Caco-2 (cell line): ENCODE results near the gene WDR17. TPM values are rescaled to one million over a fixed set of nuclear protein-coding genes. Genes with fewer than 3 reads are reported as not detected.

ENCODE experiments used
- BruUV-seq: library from RNA; stranded (reverse); fragments of 400-500 nt; replicated peaks from 2 replicates; lab custom pipeline; 2021; lab: Mats Ljungman, UMichigan
- CTCF ChIA-PET: fragments of 300-600 bp; sonication (Branson Sonifier 250); formaldehyde crosslinking; loops from one replicate; lab custom pipeline; 2022; ENCODE audit warnings: antibody characterized with exemption; lab: Charles Lee
- POLR2A ChIA-PET: fragments of 300-600 bp; sonication (Branson Sonifier 250); formaldehyde crosslinking; loops from one replicate; lab custom pipeline; 2022; ENCODE audit warnings: antibody characterized with exemption; lab: Charles Lee
- DNase-seq, 2 experiments: peaks; one replicate each; pipeline versions ENCODE4 v3.0.0 to v3.0.0-alpha.2; 2020 to 2022
- H3K27me3 ChIP-seq: replicated peaks from 2 replicates; pipeline ENCODE4 v1.6.0; 2011; ENCODE audit warnings: low read length; ENCODE audit not compliant: control insufficient read depth, insufficient read depth
- H3K36me3 ChIP-seq: 2 replicates; pipeline ENCODE4 v1.5.1; 2011; ENCODE audit warnings: low read length; ENCODE audit not compliant: control insufficient read depth, insufficient read depth
- H3K4me1 ChIP-seq: fragments of 250-450 bp; sonication (Bioruptor Pico); 2 replicates; pipeline ENCODE4 v1.5.1; 2020; ENCODE audit warnings: mild to moderate bottlenecking
- H3K4me3 ChIP-seq: 2 replicates; pipeline ENCODE4 v1.5.1; 2011; ENCODE audit warnings: low read depth, mild to moderate bottlenecking, control low read depth, low read length
- H3K9me3 ChIP-seq: fragments of 250-450 bp; sonication (Bioruptor Pico); 2 replicates; pipeline ENCODE4 v1.5.1; 2020; ENCODE audit warnings: mild to moderate bottlenecking, moderate library complexity
- H3K27ac Mint-ChIP-seq: one replicate; pipeline ENCODE4 v1.8.0; 2022; ENCODE audit warnings: mixed read lengths; ENCODE audit not compliant: unreplicated experiment
- H3K27me3 Mint-ChIP-seq: one replicate; pipeline ENCODE4 v1.8.0; 2022; ENCODE audit warnings: mixed read lengths; ENCODE audit not compliant: insufficient read depth, unreplicated experiment
- H3K36me3 Mint-ChIP-seq: one replicate; pipeline ENCODE4 v1.8.0; 2022; ENCODE audit warnings: mild to moderate bottlenecking, mixed read lengths; ENCODE audit not compliant: insufficient read depth, unreplicated experiment
- H3K4me1 Mint-ChIP-seq: one replicate; pipeline ENCODE4 v1.8.0; 2022; ENCODE audit warnings: low read depth, mixed read lengths; ENCODE audit not compliant: unreplicated experiment
- H3K4me3 Mint-ChIP-seq: one replicate; pipeline ENCODE4 v1.8.0; 2022; ENCODE audit warnings: mild to moderate bottlenecking, moderate library complexity, mixed read lengths; ENCODE audit not compliant: unreplicated experiment
- H3K9me3 Mint-ChIP-seq: one replicate; pipeline ENCODE4 v1.8.0; 2022; ENCODE audit warnings: mixed read lengths; ENCODE audit not compliant: unreplicated experiment
- intact Hi-C: fragments of 100-400 bp; cut with micrococcal nuclease; formaldehyde crosslinking; loops from one replicate; pipeline ENCODE4 v1.10.0; 2022; ENCODE audit not compliant: unreplicated experiment
- total RNA-seq: library from RNA; stranded (reverse); gene quantifications from 2 replicates; pipeline ENCODE4 v1.2.3, GENCODE V29; 2022
- TF ChIP-seq, protein P1 (sequence below), 2 experiments: fragments of 200-600 bp in 1 of 2; IDR thresholded peaks; 1 replicate in 1 of 2; 2 replicates in 1 of 2; pipeline versions ENCODE4 v1.5.1 to v1.8.0; 2011 to 2022; ENCODE audit warnings: antibody characterized with exemption in 1 of 2, control low read depth in 1 of 2, inconsistent platforms in 1 of 2, low read depth in 1 of 2, low read length in 1 of 2, mild to moderate bottlenecking in 1 of 2, moderate library complexity in 1 of 2; ENCODE audit not compliant: insufficient read depth in 1 of 2, severe bottlenecking in 1 of 2, unreplicated experiment in 1 of 2

The WDR17 gene
- total RNA-seq, 1 experiment from 2014 or later: 0.52 TPM

DNA sequence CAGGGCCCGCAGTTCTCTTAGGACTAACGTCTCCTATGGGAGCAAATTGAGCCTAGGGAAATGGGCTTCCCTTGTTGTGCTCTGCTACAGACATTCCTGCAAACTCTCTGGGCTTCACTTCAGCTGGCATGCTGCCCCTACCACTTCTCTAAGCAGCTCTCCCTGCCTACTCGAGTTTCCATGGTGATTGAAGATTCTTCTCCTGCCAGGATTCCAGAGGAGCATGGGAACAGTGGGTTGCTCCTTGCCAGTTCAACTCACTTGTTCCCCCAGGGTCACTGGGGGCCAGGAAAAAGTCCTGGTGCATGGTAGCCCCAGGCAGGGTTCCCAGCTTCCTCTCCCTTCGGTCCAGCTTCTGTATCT is 21.1 kb upstream of the WDR17 start:
- Histone ChIP-seq H3K36me3 (no peaks in the 10 kb centered on the region), H3K27me3 (no peaks in the 10 kb centered on the region), H3K9me3 (no peaks in the 10 kb centered on the region), H3K4me3 (no peak overlapping the region), H3K4me1 (no peaks in the 10 kb centered on the region)
- no TSS peak for BruUV-seq
- ChIA-PET CTCF (no interaction called here), POLR2A (no interaction called here)
- Mint-ChIP-seq H3K36me3 (no peaks in the 10 kb centered on the region), H3K27ac (no peak overlapping the region), H3K4me3 (no peak overlapping the region), H3K9me3 (no peaks in the 10 kb centered on the region), H3K27me3 (peaks cover 4% of the 10 kb centered on the region), H3K4me1 (no peaks in the 10 kb centered on the region)
- TF ChIP-seq, protein P1, sequence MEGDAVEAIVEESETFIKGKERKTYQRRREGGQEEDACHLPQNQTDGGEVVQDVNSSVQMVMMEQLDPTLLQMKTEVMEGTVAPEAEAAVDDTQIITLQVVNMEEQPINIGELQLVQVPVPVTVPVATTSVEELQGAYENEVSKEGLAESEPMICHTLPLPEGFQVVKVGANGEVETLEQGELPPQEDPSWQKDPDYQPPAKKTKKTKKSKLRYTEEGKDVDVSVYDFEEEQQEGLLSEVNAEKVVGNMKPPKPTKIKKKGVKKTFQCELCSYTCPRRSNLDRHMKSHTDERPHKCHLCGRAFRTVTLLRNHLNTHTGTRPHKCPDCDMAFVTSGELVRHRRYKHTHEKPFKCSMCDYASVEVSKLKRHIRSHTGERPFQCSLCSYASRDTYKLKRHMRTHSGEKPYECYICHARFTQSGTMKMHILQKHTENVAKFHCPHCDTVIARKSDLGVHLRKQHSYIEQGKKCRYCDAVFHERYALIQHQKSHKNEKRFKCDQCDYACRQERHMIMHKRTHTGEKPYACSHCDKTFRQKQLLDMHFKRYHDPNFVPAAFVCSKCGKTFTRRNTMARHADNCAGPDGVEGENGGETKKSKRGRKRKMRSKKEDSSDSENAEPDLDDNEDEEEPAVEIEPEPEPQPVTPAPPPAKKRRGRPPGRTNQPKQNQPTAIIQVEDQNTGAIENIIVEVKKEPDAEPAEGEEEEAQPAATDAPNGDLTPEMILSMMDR (IDR thresholded peaks at IDR 0.05; ENCODE audit: insufficient read depth in 1 of 2, low read depth in 1 of 2, low read length in 1 of 2, severe bottlenecking in 1 of 2, unreplicated experiment in 1 of 2): no peak
- no peak for DNase-seq
- intact Hi-C loops: no loop called here

DNA sequence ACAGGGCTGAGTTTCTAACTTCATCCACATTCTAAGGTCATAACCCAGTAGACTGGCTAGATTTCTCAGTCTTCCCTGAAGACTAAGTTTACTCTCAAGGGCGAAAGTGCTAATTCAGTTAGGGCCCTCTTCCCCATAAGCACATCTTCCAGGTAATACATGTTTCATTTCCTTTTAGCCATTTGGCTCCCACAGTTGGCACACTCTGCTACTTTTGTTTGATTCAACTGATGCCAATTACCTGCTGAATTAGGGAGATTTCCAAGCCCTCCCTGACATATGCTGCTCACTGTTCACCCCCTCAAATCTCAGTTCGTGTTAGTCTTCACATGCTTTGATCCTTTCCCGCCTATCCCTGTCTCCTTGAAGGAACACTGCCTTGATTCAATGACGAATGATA is 17.0 kb upstream of the WDR17 start:
- no TSS peak for BruUV-seq
- Mint-ChIP-seq H3K36me3 (no peaks in the 10 kb centered on the region), H3K4me1 (no peaks in the 10 kb centered on the region), H3K27me3 (peaks cover 4% of the 10 kb centered on the region), H3K9me3 (no peaks in the 10 kb centered on the region), H3K4me3 (no peak overlapping the region), H3K27ac (no peak overlapping the region)
- ChIA-PET POLR2A (no interaction called here), CTCF (no interaction called here)
- Histone ChIP-seq H3K27me3 (no peaks in the 10 kb centered on the region), H3K4me1 (no peaks in the 10 kb centered on the region), H3K4me3 (no peak overlapping the region), H3K36me3 (no peaks in the 10 kb centered on the region), H3K9me3 (no peaks in the 10 kb centered on the region)
- TF ChIP-seq, protein P1 (IDR thresholded peaks at IDR 0.05; ENCODE audit: insufficient read depth in 1 of 2, low read depth in 1 of 2, low read length in 1 of 2, severe bottlenecking in 1 of 2, unreplicated experiment in 1 of 2): no peak
- DNase-seq: no peak
- intact Hi-C loops: no loop called here

DNA sequence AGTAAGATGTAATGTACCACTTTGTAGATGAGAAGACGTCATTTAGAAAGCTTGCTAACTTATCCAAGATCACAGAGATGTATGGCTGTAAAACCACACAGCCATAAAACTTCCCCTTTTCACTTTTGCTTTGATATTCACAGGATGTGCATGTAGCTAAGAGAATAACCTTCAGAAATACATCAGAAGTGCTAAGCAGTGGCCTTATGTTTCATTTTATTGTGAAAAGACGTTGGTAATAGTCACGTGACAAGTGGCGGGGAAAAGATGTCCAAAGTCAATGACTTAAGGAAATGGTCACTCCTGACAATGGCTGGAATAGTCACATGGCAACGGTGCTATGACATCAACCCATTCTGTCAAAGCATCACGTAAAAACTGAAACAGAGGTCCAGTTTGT is 12.9 kb upstream of the WDR17 start:
- Mint-ChIP-seq H3K36me3 (no peaks in the 10 kb centered on the region), H3K4me1 (no peaks in the 10 kb centered on the region), H3K4me3 (no peak overlapping the region), H3K27ac (no peak overlapping the region), H3K27me3 (no peaks in the 10 kb centered on the region), H3K9me3 (no peaks in the 10 kb centered on the region)
- ChIA-PET CTCF (no interaction called here), POLR2A (no interaction called here)
- TF ChIP-seq, protein P1 (IDR thresholded peaks at IDR 0.05; ENCODE audit: insufficient read depth in 1 of 2, low read depth in 1 of 2, low read length in 1 of 2, severe bottlenecking in 1 of 2, unreplicated experiment in 1 of 2): no peak
- Histone ChIP-seq H3K36me3 (no peaks in the 10 kb centered on the region), H3K27me3 (no peaks in the 10 kb centered on the region), H3K4me3 (no peak overlapping the region), H3K4me1 (no peaks in the 10 kb centered on the region), H3K9me3 (no peaks in the 10 kb centered on the region)
- BruUV-seq: no TSS peak
- intact Hi-C loops: no loop called here
- DNase-seq: no peak
